H4 (cell line): Measurements from ENCODE around the gene ZBED4. TPM values are rescaled to one million over a fixed set of nuclear protein-coding genes. Genes with fewer than 3 reads are reported as not detected.

Experiments
- DNase-seq: peaks from one replicate; pipeline ENCODE4 v3.0.0-alpha.2; 2015; ENCODE audit warnings: low spot score
- total RNA-seq: library from RNA; depleted of rRNA; stranded (reverse); fragments of >200 nt; shearing (Covaris generic); gene quantifications from 2 replicates; pipeline ENCODE4 v1.2.3, GENCODE V29; 2014

ZBED4 gene
- total RNA-seq, 1 experiment from 2014 or later: 9.1 TPM

GRCh38 chr22:49918911-49919881 is 65.6 kb downstream of the ZBED4 start:
- no peak for DNase-seq

- no peak for DNase-seq
Observed at GRCh38 chr22:49920859-49921258, 67.2 kb downstream of the ZBED4 start.

GRCh38 chr22:49921508-49922278 is 68.0 kb downstream of the ZBED4 start:
- DNase-seq: no peak

- DNase-seq: no peak
Observed at GRCh38 chr22:49922484-49922883, 68.8 kb downstream of the ZBED4 start.

GRCh38 chr22:49922926-49923325 is 69.3 kb downstream of the ZBED4 start:
- DNase-seq: no peak

- DNase-seq: no peak
Observed at GRCh38 chr22:49923445-49923844, 69.8 kb downstream of the ZBED4 start.

GRCh38 chr22:49924113-49924833 is 70.6 kb downstream of the ZBED4 start:
- DNase-seq: no peak

- no peak for DNase-seq
Observed at GRCh38 chr22:49925525-49926128, 72.0 kb downstream of the ZBED4 start.

- no peak for DNase-seq
Observed at GRCh38 chr22:49926916-49927315, 73.3 kb downstream of the ZBED4 start.

GRCh38 chr22:49927483-49928184 is 74.0 kb downstream of the ZBED4 start:
- DNase-seq: no peak

- no peak for DNase-seq
Observed at GRCh38 chr22:49928185-49928495, 74.5 kb downstream of the ZBED4 start.

GRCh38 chr22:49928555-49929210 is 75.0 kb downstream of the ZBED4 start:
- DNase-seq: no peak

GRCh38 chr22:49929211-49929979 is 75.8 kb downstream of the ZBED4 start:
- DNase-seq: no peak

- no peak for DNase-seq
Observed at GRCh38 chr22:49929994-49930575, 76.4 kb downstream of the ZBED4 start.

GRCh38 chr22:49930596-49931412 is 77.2 kb downstream of the ZBED4 start:
- DNase-seq: peak; percentile 89

GRCh38 chr22:49933236-49934159 is 79.9 kb downstream of the ZBED4 start:
- DNase-seq: no peak

GRCh38 chr22:49934160-49934890 is 80.7 kb downstream of the ZBED4 start:
- DNase-seq: peak; percentile 88
